CD4-positive, alpha-beta T cell treated with Interleukin-12 subunit alpha and Interleukin-12 subunit beta, for 1 hour (primary cell): ENCODE data around the gene SIK3.
A peak's percentile ranks its signal among the peaks of the same experiment; 100 is the strongest.
"Not testable (repeated sequence)": the region's sequence is repeated elsewhere in the genome, so short reads cannot be mapped to it uniquely, and the experiment has no call there.

ENCODE experiments used
- DNase-seq: peaks from one replicate; pipeline ENCODE4 v3.0.0-alpha.2; 2020

The SIK3 gene

GRCh38 chr11:116855413-116855812, 242.8 kb downstream of the SIK3 start:
- no peak for DNase-seq

GRCh38 chr11:116853461-116854073, 244.7 kb downstream of the SIK3 start:
- DNase-seq, result peak; percentile 81

- DNase-seq, result no peak
These were observed 245.8 kb downstream of the SIK3 start for GRCh38 chr11:116852261-116853031.

GRCh38 chr11:116851626-116852025, 246.6 kb downstream of the SIK3 start:
- peak; percentile 67 for DNase-seq

GRCh38 chr11:116849486-116849885, 248.7 kb downstream of the SIK3 start:
- no peak for DNase-seq

GRCh38 chr11:116849060-116849459, 249.2 kb downstream of the SIK3 start:
- DNase-seq, result no peak

- no peak for DNase-seq
These were observed 250.6 kb downstream of the SIK3 start for GRCh38 chr11:116847612-116848011.

GRCh38 chr11:116844722-116845121, 253.5 kb downstream of the SIK3 start:
- DNase-seq, result no peak

- DNase-seq, result no peak
These were observed 254.6 kb downstream of the SIK3 start for GRCh38 chr11:116843661-116844060.

- DNase-seq, result no peak
These were observed 255.3 kb downstream of the SIK3 start for GRCh38 chr11:116842909-116843308.

- DNase-seq, result no peak
These were observed 256.1 kb downstream of the SIK3 start for GRCh38 chr11:116842117-116842516.

- DNase-seq, result no peak
These were observed 257.4 kb downstream of the SIK3 start for GRCh38 chr11:116840746-116841296.

GRCh38 chr11:116840224-116840745, 257.9 kb downstream of the SIK3 start:
- DNase-seq, result no peak

- DNase-seq, result no peak
These were observed 259.7 kb downstream of the SIK3 start for GRCh38 chr11:116838321-116839084.

- no peak for DNase-seq
These were observed 260.8 kb downstream of the SIK3 start, which contains the start of gene APOA1 for GRCh38 chr11:116837231-116838091. Gene APOA1, minus strand, starts transcription at chr11:116837622. Its CDS starts 235 bp downstream, at chr11:116837387.

GRCh38 chr11:116836632-116836991, 261.6 kb downstream of the SIK3 start:
- DNase-seq, result no peak

GRCh38 chr11:116835791-116836631, 262.2 kb downstream of the SIK3 start:
- DNase-seq, result peak; percentile 85

- DNase-seq, result no peak
These were observed 263.0 kb downstream of the SIK3 start for GRCh38 chr11:116835042-116835772.

- not testable (repeated sequence) for DNase-seq
These were observed 263.6 kb downstream of the SIK3 start for GRCh38 chr11:116834535-116835041.
